ENCODE results near the gene SMIM43. TPM values are rescaled to one million over a fixed set of nuclear protein-coding genes. Genes with fewer than 3 reads are reported as not detected.

SMIM43 gene
- polyA plus RNA-seq, 1 of the 3 experiments (the other 2 are of a cell fraction), result 37.2 TPM

GRCh38 chr4:121714548-121714947, 50.4 kb downstream of the SMIM43 start:
- H3K27me3 ChIP-seq (ENCODE audit: insufficient read depth), result no peaks in the 10 kb centered on the region
- no peak for DNase-seq
- no peaks in the 10 kb centered on the region for H4K20me1 ChIP-seq (ENCODE audit: insufficient read depth)
- POLR2A ChIA-PET, result no interaction called here
- peaks cover 4 to 16% of the 10 kb centered on the region in 2 experiments; a peak in 2 of 4 replicates for H3K4me1 ChIP-seq (ENCODE audit: control insufficient read depth in 1 of 2, insufficient read depth in 2 of 2, low read depth in 1 of 2, low read length in 1 of 2)
- no peak overlapping the region for H3K27ac ChIP-seq (ENCODE audit: low read depth in 2 of 2, low read length in 1 of 2)
- H3K36me3 ChIP-seq (replicated peaks in 1 of 2; ENCODE audit: control insufficient read depth in 1 of 2, insufficient read depth in 2 of 2, low read length in 1 of 2), result no peaks in the 10 kb centered on the region
- no peak overlapping the region for H2AFZ ChIP-seq (ENCODE audit: low read depth)
- no peak overlapping the region for H3K9ac ChIP-seq
- H3K9me3 ChIP-seq, result no peaks in the 10 kb centered on the region
- no peaks in the 10 kb centered on the region for H3K79me2 ChIP-seq (ENCODE audit: insufficient read depth)
- no peaks in the 10 kb centered on the region for H3K9me2 ChIP-seq
- TF ChIP-seq NRF1 (IDR thresholded peaks at IDR 0.05; ENCODE audit: low read depth, low read length), result no peak
- CTCF ChIA-PET, result interaction anchor here (0.7 to 2.1 kb wide), 3 partner anchors 11 to 344 kb away, joined by 3 to 6 read pairs (median 6); no protein-coding TSS in a partner anchor
- H3F3A ChIP-seq (replicated peaks; ENCODE audit: insufficient read depth), result peaks cover 9% of the 10 kb centered on the region
- no peak overlapping the region for H3K4me3 ChIP-seq (ENCODE audit: low read depth in 2 of 2, low read length in 1 of 2)
- WGBS (ENCODE audit: low lambda C conversion rate), result 81% methylated on average over 4 of the region's 4 CpGs
- no peak overlapping the region for H3K4me2 ChIP-seq

GRCh38 chr4:121712783-121713182, 52.2 kb downstream of the SMIM43 start:
- POLR2A ChIA-PET, result no interaction called here
- Histone ChIP-seq H3K9me2 (no peaks in the 10 kb centered on the region), H3F3A (replicated peaks; ENCODE audit: insufficient read depth) (peaks cover 9% of the 10 kb centered on the region), H3K27ac (ENCODE audit: low read depth in 2 of 2, low read length in 1 of 2) (no peak overlapping the region), H3K9me3 (no peaks in the 10 kb centered on the region), H3K4me1 (ENCODE audit: control insufficient read depth in 1 of 2, insufficient read depth in 2 of 2, low read depth in 1 of 2, low read length in 1 of 2) (peaks cover 4 to 16% of the 10 kb centered on the region in 2 experiments; a peak in 2 of 4 replicates), H3K4me2 (no peak overlapping the region), H3K9ac (no peak overlapping the region), H2AFZ (ENCODE audit: low read depth) (no peak overlapping the region; the same call in 1 of the 2 replicates), H4K20me1 (ENCODE audit: insufficient read depth) (no peaks in the 10 kb centered on the region), H3K27me3 (ENCODE audit: insufficient read depth) (no peaks in the 10 kb centered on the region), H3K4me3 (ENCODE audit: low read depth in 2 of 2, low read length in 1 of 2) (no peak overlapping the region), H3K36me3 (replicated peaks in 1 of 2; ENCODE audit: control insufficient read depth in 1 of 2, insufficient read depth in 2 of 2, low read length in 1 of 2) (no peaks in the 10 kb centered on the region), H3K79me2 (ENCODE audit: insufficient read depth) (no peaks in the 10 kb centered on the region)
- no peak for DNase-seq
- CTCF ChIA-PET, result interaction anchor here (0.6 kb wide), 1 partner anchor 225 kb away, joined by 3 read pairs; no protein-coding TSS in a partner anchor
- TF ChIP-seq ELF1 (IDR thresholded peaks at IDR 0.05), result no peak
- TF ChIP-seq TCF12 (IDR thresholded peaks at IDR 0.05), result no peak
- TF ChIP-seq GABPA (IDR thresholded peaks at IDR 0.05; ENCODE audit: low read depth), result no peak
- TF ChIP-seq RAD21 (IDR thresholded peaks at IDR 0.05; ENCODE audit: low read length), result no peak
- TF ChIP-seq SMC3 (IDR thresholded peaks at IDR 0.05; ENCODE audit: low read depth, low read length), result no peak
- no peak for TF ChIP-seq CTCF (IDR thresholded peaks at IDR 0.05)
- whole genome bisulfite sequencing (ENCODE audit: low lambda C conversion rate), result 86% methylated on average over 4 of the region's 4 CpGs

- no peaks in the 10 kb centered on the region for H4K20me1 ChIP-seq (ENCODE audit: insufficient read depth)
- peak overlapping the region; percentile 64 to 97; a peak in 3 of 4 replicates for H3K27ac ChIP-seq (ENCODE audit: low read depth in 2 of 2, low read length in 1 of 2)
- H3F3A ChIP-seq (replicated peaks; ENCODE audit: insufficient read depth), result peaks cover 9% of the 10 kb centered on the region
- H3K9me2 ChIP-seq, result no peaks in the 10 kb centered on the region
- H3K79me2 ChIP-seq (ENCODE audit: insufficient read depth), result no peaks in the 10 kb centered on the region
- CTCF ChIA-PET, result interaction anchor here (0.6 to 1.2 kb wide), 2 partner anchors 224 to 227 kb away, joined by 3 read pairs; no protein-coding TSS in a partner anchor
- H2AFZ ChIP-seq (ENCODE audit: low read depth), result peak overlapping the region; percentile 33; the same call in 1 of the 2 replicates
- peak overlapping the region; percentile 78 for H3K4me2 ChIP-seq
- POLR2A ChIA-PET, result interaction anchor here (1.1 kb wide), 1 partner anchor 16 kb away, joined by 7 read pairs; the partner anchor contains the start of gene ANXA5
- no peaks in the 10 kb centered on the region for H3K27me3 ChIP-seq (ENCODE audit: insufficient read depth)
- H3K4me3 ChIP-seq (ENCODE audit: low read depth in 2 of 2, low read length in 1 of 2), result no peak overlapping the region; a peak in 1 of 4 replicates
- 78% methylated on average over 7 of the region's 7 CpGs for WGBS (ENCODE audit: low lambda C conversion rate)
- no peak for DNase-seq
- H3K4me1 ChIP-seq (ENCODE audit: control insufficient read depth in 1 of 2, insufficient read depth in 2 of 2, low read depth in 1 of 2, low read length in 1 of 2), result peaks cover 4 to 16% of the 10 kb centered on the region in 2 experiments; a peak in 2 of 4 replicates
- H3K9me3 ChIP-seq, result no peaks in the 10 kb centered on the region
- H3K9ac ChIP-seq, result peak overlapping the region; percentile 73
- H3K36me3 ChIP-seq (replicated peaks in 1 of 2; ENCODE audit: control insufficient read depth in 1 of 2, insufficient read depth in 2 of 2, low read length in 1 of 2), result no peaks in the 10 kb centered on the region
- TF ChIP-seq TCF12 (IDR thresholded peaks at IDR 0.05) (no peak), USF1 (IDR thresholded peaks at IDR 0.05; ENCODE audit: borderline replicate concordance, low read depth) (no peak), NFIC (IDR thresholded peaks at IDR 0.05; ENCODE audit: borderline replicate concordance) (no peak), FOXM1 (IDR thresholded peaks at IDR 0.05; ENCODE audit: low read depth) (no peak), RFX5 (IDR thresholded peaks at IDR 0.05; ENCODE audit: low read length) (no peak), ZBTB33 (IDR thresholded peaks at IDR 0.05; ENCODE audit: borderline replicate concordance, low read depth) (no peak), RAD21 (IDR thresholded peaks at IDR 0.05; ENCODE audit: low read length) (no peak), JUND (IDR thresholded peaks at IDR 0.05) (no peak), USF2 (IDR thresholded peaks at IDR 0.05; ENCODE audit: borderline replicate concordance, low read depth, low read length) (no peak), SMC3 (IDR thresholded peaks at IDR 0.05; ENCODE audit: low read depth, low read length) (no peak), CHD2 (IDR thresholded peaks at IDR 0.05; ENCODE audit: low read length, partially characterized antibody) (no peak), SIN3A (IDR thresholded peaks at IDR 0.05; ENCODE audit: borderline replicate concordance, low read depth, low read length) (no peak)
Measured at GRCh38 chr4:121712001-121712651, 52.8 kb downstream of the SMIM43 start.

Data from SK-N-SH (cell line).